CD4-positive, alpha-beta T cell treated with Interleukin-2 at 100 ng/mL for 4 hours (primary cell): ENCODE results near the gene IL1F10.
"Not testable (repeated sequence)": the region's sequence is repeated elsewhere in the genome, so short reads cannot be mapped to it uniquely, and the experiment has no call there.

Source experiments
- DNase-seq: peaks from one replicate; pipeline ENCODE4 v3.0.0-alpha.2; 2020; ENCODE audit warnings: low spot score

The IL1F10 gene

DNA sequence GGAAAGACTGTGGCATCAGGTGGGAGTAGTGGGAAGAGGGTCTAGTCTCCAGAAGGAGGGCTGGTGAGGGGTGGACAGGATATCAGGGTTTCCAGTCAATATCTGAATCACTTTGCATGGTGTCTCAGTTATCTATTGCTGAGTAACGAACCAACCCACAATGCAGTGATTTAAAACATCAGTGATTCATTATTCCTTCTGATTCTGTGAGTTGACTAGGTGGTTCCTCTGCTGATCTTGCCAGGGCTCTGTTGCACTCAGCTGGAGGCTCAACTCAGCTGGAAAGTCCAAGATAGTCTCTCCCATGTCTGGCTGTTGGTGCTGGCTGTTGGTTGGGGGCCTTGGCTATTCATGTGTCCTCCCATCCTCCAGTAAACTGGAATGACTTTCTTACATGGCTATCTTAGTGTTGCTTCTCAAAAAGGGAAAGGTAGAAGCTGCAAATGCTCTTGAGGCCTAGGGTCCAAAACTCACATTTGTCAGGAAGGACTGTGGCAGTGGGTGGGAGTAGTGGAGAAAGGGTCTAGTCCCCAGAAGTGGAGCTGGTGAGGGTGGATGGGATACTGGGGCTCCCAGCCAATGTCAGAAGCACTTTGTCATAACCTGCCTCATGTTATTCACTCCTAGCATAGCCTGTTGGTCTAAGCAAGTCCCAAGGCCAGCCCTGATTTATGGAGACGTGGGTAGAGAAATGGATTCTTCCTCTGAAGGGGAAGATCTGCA lies 13.9 kb downstream of the IL1F10 start:
- no peak for DNase-seq

DNA sequence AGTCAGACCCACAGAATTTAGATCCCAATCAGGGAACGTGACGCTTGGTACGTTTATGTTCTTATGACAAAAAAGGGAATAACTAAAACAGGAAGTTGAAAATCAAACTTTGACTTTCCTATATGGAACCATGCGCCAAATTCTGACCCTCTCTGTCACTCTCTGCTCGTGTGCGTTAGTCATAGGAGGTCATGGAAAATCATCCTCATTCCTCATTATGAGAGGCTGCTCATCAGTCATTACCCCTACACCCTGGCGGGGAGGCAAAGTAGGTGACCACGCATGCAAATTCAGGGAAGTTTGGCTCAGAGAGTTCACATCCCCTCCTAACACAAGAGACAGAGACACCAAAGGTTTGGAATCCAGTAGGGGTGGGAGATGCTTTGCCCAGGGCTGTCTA lies 15.5 kb downstream of the IL1F10 start:
- no peak for DNase-seq

DNA sequence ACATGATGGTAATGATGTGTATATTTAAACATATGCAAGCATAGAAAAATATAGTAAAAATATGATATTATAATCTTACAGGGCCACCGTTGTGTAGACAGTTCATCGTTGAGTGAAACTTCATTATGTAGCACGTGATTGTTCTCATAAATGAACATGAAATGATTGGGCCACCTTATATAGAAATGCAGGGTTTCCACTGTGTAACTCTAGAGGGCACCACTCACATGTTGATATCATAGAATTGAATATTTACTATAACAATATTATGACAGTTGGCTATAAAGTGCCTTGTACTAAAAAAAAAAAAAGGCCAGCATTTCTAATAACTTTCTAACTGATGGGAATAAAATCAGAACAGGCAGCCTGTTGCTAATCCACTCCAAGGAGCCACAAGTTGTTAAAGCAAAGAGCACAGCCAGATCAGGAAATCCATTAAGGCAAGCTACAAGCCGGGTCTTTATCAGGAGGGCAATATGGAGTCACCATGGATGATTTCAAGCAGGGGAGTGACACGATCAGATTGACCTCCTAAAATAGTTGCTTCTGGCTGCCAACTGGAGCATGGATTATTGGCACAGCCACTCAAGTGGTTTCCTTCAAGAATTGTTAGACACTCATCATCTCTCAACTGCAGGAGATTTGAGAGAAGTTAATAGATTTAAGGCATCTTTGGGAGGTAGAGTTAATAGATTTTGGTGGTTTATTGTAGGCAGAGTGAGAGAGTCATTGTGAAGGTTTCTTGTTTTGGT lies 16.7 kb downstream of the IL1F10 start:
- peak; percentile 25 for DNase-seq

DNA sequence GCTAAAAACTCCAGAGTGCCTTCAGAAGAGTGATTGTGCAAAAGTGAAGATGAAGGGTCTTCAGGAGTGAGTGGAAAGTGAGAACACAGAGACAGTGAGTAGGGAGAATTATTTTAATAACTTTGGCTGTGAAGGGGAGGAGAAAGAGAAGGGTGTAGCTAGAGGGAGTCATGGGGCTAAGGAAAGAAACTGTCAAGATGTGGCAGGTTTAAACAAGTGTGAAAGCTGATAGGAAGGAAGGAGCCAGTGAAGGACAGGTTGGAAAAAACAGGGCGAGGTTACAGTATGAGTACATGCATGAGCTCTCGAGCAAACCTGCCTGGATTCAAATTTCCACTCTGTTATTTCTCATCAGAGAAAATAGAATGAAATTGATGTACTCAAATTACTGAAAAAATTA lies 17.8 kb downstream of the IL1F10 start:
- DNase-seq, result no peak

DNA sequence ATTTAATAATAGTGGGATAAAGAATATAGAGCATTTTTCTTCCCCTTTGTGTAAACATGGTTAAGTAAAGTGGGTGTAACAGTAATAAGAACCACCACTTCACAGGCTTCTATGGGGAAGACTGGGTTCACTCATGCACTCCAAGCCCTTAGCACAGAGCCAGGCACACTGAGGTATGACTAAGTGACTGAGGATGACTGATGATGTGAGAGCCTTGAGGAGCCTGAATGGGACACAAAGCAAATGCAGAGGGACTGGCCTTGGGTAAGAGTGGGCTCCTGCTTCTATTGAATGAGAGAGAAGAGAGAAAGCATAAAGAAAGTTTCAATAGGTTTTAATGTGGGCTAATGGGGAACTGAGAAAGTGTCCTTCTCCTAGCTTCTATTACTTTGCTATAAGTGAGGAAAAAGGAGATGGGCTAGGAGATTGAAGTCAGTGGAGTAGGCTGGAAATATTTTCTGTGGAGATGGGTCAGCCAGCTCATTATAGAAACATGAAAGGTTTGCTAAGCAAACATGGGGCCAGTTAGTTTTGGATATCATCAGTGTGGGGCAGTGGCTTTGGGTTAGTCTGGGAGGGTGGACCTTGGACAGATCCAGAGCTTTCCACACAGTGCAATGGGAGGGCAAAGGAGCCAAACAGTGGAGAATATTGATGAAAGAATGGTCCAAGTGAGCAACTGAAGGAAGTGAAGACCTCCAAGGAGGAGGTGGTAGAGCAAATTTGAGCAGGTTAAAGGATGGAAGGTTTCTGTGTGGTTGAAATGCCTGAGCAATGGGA lies 20.6 kb downstream of the IL1F10 start:
- no peak for DNase-seq

DNA sequence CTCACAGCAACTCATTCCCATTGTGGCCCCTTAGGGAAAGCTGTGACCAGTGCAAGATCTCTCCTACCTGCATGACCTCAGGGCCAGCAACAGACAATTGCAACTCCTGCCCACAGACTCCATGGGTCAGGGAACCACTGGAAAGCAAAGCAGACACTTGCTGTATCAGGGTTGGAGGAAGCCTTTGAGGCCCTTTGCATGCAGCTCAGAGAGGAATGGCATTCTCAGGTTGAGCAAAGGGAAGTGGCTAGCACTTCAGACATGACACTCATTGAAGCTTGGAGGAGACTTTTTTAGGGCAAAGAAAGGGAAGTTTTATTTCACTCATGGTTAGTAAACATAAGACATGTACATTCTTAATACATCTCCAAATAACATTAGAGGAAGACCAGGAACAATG lies 22.1 kb downstream of the IL1F10 start:
- DNase-seq, result no peak

DNA sequence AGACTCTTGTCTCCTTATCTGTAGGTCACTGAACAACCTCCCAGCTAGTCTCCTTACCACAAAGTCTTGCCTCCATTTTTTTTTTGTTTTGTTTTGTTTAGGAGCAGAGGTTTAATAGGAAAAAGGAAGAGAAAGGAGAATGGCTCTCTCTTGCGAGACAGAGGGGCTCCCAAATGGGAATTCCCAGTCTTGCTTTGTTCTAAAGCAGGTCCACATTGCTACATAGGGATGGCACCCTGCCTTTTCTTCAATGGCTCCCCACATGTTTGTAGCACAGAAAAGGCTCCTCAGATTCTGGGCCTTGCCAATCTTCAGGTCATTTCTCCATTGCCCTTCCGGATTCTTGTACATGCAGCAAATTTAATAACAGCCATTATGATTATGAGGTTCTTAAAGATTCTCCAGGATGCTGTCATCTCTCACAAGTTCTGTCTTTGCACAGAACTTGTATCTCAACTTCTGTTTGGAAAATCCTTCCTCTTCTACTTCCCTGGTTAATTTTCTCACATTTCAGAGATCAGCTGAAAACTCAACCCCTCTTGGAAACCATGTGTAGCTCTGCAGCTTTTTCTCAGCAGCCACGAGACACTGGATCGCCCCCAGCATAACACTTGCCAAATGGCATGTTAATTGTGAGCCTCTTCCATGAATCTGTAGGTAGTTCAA lies 23.6 kb downstream of the IL1F10 start:
- DNase-seq, result no peak

DNA sequence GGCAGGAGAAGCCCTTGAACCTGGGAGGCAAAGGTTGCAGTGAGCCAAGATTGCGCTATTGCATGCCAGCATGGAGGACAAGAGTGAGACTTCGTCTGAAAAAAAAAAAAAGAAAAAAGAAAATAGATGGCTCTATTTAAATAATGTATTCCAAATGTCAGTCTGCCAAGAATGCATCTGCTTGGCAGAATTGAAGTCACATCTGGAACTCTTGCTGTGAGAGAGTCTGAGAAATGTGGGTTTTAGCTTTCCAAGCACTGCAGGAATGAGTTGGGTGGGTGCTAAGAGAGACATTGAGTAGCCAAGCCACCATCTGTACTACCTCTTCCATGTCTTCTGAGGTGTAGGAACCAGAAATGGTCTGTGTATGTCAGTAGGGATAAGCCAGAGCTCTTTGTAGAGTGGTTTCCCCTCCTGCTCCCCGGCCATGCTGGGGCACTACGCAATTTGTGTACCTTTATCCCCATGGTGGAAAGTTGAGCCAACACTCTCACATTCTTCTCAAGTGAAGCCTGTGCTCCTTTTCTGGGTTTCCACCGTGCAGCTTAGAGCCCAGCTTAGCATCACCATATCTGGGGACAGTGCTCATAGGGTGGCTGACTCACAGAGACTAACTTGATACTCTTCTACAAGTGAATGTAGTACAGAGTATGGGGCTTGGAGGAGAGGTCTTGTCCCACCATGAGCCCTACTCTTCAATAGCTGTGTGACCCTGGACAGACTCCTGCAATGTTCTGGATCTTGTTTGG lies 25.3 kb downstream of the IL1F10 start:
- no peak for DNase-seq

DNA sequence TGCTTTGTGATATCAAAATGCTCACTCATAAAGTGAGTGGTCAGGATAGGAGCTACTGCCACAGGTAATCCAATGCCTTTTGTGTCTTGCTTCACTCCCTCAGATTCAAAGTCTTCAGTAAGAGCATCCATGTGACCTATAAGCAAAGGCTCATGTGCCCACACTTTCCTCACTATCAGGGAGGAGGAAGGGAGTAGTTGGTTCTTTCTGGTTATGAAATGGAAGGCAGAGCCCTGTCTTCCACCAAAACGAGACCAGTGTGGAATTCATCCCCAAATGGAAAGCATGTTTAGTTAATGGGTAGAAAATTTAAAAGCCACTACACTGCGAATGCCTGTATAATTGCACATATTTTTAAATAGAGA lies 25.8 kb downstream of the IL1F10 start:
- no peak for DNase-seq

DNA sequence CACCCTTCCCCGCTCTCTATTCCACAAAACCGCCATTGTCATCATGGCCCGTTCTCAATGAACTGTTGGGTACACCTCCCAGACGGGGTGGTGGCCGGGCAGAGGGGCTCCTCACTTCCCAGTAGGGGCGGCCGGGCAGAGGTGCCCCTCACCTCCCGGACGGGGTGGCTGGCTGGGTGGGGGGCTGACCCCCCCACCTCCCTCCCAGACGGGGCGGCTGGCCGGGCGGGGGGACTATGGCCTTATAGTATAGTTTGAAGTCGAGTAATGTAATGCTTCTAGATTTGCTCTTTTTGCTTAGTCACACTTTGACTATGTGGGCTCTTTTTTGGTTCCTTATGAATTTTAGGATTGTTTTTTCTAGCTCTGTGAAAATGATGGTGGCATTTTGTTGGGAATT lies 28.5 kb downstream of the IL1F10 start:
- not testable (repeated sequence) for DNase-seq

DNA sequence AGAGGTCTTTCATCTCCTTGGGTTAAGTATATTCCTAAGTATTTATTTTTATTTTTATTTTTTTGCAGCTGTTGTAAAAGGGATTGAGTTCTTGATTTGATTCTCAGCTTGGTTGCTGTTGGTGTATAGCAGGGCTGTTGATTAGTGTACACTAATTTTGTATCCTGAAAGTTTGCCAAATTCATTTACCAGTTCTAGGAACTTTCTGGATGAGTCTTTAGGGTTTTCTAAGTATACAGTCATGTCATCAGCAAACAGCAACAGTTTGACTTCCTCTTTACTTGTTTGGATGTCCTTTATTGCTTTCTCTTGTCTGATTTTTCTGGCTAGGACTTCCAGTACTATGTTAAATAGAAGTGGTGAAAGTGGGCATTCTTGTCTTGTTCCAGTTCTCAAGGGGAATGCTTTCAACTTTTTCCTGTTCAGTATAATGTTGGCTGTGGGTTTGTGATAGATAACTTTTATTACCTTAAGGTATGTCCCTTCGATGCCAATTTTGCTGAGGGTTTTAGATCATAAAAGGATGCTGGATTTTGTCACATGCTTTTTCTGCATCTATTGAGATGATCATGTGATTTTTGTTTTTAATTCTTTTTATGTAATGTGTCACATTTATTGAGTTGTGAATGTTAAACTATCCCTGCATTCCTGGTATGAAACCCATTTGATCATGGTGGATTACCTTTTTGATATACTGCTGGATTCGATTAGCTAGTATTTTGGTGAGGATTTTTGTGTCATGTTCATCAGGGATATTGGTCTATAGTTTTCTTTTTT lies 29.3 kb downstream of the IL1F10 start:
- not testable (repeated sequence) for DNase-seq

DNA sequence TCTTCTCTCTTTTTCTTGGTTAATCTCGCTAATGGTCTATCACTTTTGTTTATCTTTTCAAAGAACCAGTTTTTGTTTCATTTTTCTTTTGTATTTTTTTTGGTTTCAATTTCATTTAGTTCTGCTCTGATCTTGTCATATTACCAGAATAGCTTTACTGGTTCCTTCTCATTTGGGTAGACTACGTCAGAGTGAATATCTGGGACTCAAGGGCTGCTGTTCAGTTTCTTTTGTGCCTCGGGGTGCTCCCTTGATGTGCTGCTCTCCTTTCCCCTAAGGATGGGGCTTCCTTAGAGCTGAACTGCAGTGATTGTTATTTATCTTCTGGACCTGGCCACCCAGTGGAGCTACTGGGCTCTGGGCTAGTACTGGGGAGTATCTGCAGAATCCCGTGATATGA lies 30.3 kb downstream of the IL1F10 start:
- DNase-seq, result peak; percentile 18

DNA sequence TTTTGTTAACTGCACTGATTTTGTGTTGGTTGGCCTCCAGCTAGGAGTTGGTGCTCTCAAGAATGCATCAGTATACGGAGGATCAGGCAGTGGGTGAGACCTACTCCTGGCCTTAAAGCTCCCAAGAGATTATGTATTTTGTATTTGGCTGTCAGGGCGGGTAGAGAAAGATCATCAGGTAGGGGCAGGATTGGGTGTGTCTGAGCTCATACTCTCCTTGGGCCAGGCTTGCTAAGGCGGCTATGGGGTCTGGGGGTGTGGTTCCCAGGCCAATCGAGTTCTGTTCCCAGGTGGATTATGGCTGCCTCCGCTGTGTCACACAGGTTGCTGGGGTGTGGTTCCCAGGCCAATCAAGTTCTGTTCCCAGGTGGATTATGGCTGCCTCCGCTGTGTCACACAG lies 30.8 kb downstream of the IL1F10 start:
- no peak for DNase-seq

DNA sequence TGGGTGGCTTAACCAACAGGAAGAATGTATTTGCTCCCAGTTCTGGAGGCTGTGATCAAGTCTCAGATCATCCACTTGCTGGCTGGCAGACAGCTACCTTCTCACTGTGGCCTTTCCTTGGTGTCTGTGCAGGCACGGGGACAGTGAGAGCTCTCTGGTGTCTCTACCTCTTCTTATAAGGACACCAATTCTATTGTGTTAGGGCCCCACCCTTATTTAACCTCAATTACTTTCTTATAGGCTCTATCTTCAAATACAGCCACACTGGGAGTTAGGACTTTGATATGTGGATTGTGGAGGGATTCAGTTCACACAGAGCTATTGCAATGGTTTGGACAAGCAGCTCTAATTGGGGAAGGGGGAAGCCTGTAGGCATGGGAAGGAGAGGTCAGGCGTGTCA lies 34.4 kb downstream of the IL1F10 start:
- no peak for DNase-seq

DNA sequence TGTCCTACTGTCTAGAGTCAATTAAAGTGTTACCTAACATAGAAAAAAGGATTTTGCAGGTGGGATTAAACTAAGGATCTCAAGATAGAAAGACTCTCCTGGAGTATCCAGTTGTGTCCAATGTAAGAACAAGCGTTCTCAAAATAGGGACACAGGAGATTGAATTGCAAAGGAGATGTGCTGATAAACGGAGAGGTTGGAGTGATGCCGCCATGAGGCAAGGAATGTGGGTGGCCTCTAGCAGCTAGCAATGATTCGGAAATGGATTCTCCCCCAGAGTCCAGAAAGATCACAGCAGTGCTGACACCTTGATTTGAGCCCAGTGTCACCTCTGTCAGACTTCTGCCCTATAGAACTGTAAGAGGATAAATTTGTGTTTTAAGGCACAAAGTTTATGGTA lies 35.5 kb downstream of the IL1F10 start:
- no peak for DNase-seq

DNA sequence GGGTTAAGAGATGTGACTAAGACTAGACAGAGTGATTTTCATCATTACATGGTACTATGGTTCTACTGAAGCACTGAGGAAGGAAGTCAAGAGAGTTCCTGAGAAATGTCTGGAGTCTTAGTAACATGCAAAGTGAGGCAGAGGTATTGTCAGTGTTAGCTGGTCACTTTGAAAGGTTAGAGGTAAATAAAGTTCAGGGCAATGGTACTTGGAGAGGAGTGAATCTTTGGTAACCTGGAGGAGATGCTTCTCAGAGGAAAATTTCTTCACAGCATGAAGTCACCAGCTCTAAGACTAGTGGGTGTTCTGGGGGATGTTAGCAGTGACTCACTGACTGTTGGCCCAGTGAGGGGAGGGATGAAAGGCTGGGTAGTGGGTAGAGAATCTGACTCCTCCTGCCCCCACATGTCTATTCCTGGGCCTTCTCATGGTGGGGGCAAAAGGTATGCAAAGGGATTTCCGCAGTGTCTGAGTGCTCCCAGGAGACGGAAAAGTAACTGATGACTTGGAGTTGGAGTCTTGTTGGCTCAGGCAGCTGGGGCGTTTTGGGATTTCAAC lies 36.4 kb downstream of the IL1F10 start:
- DNase-seq, result no peak

DNA sequence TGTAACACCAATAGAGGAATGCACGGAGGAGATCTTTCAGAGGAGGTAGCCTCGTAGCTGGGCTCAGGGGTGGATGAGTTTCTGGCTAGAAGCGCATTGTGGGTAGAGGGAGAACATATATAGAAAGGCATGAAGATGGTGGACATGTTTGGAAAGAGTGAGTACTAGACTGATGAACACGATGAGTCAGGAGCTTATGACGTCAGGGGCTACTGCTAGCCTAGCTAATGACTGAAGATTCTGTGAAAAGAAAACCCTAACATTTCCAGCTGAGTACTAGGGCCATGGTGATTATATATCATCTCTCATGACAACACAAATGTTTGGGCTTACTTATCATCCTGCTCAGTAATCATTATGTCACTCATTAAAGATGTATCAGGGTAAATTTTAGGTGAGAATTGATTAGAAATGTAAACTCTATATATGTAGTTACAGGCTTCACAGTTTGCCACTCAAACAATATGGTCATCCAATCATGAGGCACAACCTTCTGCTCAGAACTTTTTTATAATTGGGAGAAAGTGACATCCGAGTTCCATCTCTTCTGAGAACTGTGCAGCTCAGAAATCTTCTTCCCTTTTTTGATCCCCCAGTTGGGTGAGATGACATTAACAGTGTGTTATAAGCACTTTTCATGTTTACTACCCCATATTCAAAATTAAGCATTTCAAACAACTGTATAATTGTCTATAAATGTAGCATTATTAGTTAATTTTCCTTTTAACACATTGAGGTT lies 37.4 kb downstream of the IL1F10 start:
- peak; percentile 22 for DNase-seq

DNA sequence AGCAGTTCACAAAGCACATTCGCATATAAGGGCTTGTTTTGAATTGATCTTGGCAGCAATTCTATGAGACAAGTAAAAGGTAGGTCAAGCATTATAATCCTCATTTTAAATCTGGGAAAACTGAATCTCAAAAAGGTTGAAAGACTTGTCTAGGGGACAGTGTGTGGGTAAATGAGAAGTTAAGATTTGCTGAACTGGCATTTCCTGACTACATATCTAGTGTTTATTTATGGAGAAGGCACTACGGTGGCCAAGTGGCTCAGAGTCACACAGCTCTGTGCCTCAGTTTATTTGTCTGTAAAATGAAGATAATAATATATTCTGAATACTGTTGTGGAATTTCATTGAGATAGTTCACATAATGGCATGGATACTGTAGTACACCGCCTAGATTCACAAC lies 43.4 kb downstream of the IL1F10 start:
- no peak for DNase-seq

DNA sequence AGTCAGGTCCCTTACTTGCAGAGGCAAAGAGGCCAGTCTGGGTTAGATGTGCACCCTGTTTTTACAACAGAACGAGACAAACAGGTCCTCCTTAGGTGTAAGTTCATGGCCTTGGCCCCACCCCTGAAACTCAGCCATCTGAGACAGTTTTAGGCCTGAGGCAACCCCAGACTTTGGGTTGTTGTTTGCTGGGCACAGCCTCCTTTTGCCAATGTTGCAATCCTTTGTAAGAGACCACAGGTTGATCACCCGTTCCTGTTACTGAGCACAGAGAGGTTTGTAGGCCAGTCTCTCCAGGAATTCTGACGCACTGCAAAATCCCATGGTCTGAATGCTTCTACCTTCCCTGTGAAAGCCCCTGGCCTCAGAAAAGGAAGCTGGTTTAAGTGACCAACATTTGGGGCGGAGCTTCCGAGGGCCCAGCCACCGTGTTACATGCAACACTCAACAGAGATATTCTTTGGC lies 44.1 kb downstream of the IL1F10 start:
- no peak for DNase-seq

DNA sequence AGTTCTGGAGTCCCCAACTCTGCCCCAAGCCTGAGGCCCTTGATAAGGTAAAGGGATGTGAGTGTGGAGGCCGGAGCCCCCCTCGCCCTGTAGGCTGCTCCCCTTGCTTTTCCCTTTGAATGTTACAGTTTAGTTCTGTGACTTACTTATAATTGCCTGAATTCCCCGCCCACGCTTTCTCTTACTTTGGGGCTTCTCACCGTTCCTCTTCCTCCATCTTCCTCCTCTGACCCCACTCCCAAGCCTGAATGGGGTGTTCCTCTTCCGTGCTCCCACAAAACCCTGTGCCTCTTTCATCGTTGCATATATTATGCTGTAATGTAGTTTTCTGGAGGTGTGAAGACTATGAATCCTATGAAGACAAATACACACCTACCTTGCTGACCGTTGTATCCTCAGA lies 44.7 kb downstream of the IL1F10 start:
- no peak for DNase-seq
